Renal cortical epithelial cell (primary cell): ENCODE data around the gene ELN. TPM values are rescaled to one million over a fixed set of nuclear protein-coding genes. Genes with fewer than 3 reads are reported as not detected.

Experiments used
- DNase-seq: peaks from one replicate; pipeline ENCODE4 v3.0.0-alpha.2; 2011; ENCODE audit warnings: low read depth
- total RNA-seq: library from RNA; depleted of rRNA; stranded (reverse); fragments of >200 nt; gene quantifications from 2 replicates; pipeline ENCODE4 v1.2.3, GENCODE V29; 2014

The ELN gene
- total RNA-seq, 1 donor from 2014 or later = 0.15 TPM

DNA sequence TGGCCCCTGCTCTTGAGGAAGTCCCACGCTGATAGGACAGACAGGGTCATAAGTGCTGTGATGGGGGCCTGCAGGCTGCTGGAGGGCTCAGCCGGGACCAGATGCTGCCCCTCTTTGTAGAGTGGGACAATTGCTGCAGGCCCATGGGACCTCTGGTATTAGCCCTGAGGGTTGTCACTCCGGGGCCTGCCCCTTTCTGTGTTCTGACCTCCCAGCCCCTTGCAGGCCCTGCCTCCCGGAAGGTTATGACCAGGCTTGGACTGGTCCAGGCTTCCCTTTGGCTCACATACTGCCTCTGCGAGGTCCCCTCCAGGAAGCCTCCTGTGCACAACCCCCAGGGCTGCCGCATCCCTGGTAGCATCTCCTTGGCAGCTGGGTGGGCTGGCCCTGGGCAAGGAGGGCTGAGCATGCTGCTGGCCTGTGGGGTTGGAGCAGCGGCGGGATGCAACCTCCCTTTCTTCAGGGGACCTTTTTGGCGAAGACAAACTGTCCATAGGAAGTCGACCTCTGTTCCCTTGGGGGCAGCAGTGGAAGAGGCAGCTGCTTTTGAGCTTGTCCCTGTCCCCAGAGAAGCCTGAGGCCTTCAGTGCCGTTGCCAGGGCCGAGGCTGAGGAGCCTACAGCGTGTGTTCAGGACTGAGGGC is 64.5 kb downstream of the ELN start:
- no peak for DNase-seq

DNA sequence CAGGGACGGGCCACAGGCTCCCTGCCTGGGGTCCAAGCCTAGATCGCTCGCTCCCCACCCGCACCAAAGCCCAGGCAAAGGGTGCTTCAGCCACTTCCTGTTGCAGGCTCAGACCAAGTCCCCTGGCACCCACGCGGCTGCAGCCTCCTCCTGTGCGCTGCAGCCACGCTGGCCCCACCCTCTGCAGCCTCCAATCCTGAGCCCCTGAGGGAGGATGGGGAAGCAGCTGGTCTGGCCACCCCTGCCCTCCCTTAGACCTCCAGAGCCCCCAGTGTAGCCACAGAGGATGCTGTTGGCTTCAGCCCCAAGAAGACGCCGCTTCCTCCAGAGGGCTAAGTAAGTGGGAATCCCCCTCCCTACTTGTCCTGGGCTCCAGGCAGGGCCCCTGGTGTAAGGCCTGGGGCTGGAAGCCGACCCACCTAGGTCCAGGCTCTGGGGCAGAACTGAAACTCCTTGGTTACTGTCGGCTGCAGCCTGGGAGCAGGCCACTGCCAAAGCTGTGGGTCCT is 65.0 kb downstream of the ELN start:
- no peak for DNase-seq

DNA sequence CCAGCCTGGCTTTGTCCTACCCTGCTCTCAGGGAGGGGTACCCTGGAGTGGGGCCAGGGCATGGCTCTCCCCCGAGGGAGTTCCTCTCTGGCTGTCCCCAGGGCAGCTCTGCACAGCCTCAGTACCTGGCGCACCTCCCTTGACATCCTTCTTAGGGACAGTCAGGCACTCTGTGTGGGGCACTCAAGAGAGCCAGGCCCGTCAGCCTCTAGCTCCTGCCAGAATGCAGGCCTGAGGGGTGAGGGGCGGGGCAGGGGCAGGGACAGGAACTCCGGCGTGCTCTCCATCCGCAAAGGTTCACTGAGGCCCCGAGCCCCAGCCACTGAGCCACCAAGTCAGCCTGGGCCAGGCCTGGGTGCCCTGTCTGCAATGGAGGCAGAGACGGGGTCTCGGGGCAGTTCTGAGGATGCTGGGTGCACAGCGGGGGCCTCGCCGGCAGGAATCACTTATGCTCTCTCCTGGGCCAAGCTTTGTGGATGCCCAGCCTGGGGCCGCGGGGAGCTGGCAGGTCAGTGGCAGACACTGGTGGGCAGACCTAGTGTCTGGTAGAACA is 65.8 kb downstream of the ELN start:
- no peak for DNase-seq

DNA sequence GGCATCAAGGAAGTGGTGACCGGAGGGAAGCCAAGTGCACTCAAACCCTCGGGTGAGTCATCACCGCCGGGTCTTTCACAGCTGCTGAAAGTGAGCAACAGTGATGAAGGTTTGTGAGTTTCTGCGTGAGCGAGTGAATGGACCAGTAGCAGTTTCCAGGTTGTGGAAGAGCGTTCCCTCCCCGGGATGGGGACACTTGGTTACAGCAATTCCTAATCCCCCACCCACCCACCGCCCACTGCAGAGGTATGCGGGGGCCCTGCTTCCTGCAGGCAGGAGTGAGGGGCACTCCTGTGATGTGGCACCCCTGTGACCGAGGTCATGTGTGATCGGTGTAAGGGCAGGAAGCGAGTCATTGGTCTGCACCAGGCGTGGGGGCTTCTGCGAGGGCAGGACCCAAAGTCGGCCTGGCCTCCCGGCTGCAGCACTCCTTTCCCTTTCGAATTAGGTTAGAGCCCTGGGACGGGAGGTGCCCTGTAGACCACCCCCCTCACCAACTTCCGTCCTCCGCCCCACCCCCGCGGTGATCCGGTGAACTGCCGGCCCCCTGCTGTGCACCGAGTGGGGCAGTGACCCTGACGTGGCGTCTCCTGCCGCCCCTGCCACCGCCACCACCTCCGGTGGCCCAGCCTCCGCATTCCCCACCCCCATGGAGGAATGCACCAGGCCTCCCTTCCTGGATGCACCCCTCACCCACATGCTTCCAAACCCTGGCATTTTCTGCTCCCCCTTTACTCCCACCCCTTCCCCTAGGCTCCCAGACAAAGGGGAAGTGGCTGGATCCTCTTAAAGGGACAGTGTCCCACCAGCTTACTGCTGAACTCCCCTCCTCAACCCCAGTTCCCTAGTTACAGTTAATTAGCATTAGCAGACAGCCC is 66.5 kb downstream of the ELN start:
- DNase-seq = peak; percentile 89

DNA sequence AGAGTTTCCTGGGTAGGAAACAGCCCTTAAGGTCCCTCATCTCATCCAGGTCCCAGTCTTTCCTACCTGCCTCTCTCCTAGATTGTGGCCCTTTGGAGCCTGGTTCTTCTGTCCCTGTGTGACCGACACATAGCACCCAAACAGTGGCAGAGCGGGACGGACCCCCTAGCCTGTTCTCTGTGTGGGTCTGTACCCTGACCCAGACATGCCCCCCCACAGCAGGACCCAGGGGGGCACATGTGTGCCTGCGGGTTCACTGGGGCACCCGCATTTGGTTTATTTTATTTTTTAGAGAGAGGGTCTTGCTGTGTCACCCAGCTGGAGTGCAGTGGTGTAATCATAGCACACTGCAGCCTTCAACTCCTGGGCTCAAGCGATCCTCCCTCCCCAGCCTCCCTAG is 67.2 kb downstream of the ELN start:
- no peak for DNase-seq

DNA sequence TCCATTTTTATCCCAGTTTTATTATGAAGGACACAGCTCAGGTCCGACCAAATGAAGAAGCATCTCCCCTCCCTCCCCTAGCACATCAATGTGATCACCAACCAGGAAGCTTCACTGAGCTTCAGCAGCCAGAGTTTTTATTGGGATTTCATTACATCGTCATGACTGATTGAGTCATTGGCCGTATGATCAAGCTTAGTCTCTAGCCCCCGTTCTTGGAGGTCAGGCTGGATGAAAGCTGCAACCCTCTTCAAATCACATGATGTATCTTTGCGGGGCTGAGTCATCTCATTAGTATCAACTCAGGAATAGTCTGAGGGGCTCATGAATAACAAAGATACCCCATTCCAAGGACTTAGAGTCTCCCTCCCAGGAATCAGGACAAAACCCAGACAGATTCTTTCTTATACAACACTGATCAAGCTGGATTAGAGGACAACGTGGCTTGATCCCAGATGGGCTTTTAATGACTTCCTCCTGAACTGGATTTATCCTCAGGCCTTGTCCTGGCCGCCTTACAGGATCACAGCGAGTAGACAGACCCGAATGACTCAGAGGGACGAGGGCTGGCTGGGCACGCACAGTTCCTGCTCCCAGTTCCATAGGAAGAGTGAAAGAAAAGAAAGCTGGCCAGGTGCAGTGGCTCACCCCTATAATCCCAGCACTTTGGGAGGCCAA is 70.1 kb downstream of the ELN start:
- DNase-seq = peak; percentile 80

DNA sequence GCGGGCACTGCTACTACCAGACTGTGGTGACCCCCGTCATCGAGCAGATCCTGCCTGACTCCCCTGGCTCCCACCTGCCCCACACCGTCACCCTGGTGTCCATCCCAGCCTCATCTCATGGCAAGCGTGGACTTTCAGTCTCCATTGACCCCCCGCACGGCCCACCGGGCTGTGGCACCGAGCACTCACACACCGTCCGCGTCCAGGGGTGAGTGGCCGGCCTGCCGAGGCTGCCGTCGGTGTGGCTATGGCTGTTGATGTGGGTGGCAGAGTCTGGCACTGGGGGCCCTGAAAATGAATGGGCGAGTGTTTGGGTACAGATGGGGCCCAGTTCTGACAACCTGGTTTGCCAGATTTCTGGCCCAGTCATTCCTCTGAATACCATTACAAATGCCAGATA is 71.1 kb downstream of the ELN start:
- DNase-seq = no peak

DNA sequence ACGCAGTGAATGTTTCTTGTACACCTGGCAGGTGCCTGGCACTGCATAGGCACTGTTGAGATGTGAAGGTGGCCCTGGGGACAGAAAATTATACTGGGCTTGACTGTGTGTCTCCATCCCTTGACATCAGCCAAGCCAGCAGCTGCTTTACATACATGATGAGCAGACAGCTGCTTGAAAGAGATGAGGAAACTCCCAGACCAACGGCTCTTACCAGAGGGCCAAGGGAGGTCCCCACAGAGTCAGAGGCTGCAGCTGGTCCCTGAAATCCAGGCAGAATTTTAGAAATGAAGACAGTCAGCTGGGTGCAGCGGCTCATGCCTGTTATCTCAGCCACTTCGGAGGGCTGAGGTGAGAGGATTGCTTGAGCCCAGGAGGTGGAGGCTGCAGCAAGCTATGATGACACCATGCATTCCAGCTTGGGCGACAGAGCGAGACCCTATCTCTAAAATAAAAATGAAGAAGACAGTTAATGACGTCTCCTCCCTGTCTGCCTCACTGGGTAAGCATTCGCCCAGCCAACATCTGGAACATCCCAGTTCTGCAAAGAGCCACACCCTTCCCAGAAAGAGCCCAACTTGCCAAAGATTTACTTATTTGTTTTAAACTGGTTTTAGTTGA is 73.2 kb downstream of the ELN start:
- no peak for DNase-seq

DNA sequence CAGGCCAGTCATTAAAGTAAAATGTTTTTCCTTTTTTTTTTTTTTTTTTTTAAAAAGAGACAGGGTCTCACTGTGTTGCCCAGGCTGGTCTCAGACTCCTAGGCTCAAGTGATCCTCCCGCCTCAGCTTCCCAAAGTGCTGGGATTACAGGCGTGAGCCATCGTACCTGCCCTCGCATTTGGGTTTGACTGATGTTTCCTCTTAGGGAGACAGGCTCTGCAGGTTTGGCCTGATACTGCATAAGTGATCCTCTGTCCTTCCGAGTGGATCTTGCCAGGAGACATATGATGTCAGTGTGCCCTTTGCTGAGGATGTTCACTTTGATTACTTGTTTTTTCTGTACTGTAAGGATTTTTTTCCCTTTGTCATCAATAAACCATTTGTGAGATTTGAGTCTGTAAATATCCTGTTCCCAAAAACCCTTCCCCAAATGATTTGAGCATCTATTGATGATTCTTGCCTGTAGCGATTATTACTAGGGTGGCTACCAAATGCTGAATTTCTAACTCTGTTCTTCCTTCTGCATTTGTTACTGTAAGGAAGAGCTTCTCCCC is 75.3 kb downstream of the ELN start:
- no peak for DNase-seq

DNA sequence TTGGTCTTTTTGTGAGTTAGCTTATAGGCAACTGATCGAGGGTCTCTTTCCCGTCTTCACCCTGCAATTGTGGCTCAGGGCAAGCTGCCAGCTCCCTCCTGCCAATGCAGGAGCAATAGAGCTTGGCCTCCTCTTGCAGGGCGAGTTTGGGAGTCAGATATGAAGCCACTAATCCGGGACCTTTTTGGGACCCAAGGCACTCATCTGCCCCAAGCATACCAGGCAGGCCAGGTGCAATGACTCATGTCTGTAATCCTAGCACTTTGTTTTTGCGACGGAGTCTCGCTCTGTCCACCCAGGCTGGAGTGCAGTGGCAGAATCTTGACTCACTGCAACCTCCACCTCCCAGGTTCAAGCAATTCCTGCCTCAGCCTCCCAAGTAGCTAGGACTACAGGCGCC is 76.7 kb downstream of the ELN start:
- peak; percentile 74 for DNase-seq

DNA sequence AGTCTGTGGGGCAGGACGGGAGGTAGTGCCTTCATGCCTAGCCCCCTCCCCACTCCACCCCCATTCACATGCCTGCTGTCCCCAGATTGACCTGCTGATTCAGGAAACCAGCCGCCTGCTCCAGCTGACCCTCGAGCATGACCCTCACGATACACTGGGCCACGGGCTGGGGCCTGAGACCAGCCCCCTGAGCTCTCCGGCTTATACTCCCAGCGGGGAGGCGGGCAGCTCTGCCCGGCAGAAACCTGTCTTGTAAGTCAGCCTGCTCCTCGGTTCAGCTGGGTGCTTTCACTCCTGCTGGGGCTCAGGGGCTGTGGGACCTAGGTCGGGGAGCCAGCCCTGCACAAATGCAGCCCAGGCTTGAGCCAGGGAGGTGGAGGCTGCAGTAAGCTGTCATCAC is 78.0 kb downstream of the ELN start:
- no peak for DNase-seq

DNA sequence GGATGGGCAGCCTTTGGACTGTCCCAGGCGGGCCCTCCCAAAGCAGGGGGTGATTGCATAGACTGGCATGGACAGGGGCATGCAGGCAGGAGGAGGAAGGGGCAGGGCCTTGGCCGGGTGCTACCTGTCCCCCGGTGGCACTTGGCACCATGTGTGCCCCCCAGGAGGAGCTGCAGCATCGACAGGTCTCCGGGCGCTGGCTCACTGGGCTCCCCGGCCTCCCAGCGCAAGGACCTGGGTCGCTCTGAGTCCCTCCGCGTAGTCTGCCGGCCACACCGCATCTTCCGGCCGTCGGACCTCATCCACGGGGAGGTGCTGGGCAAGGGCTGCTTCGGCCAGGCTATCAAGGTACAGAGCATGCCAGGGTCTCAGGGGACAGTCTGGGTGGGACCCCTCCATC is 78.9 kb downstream of the ELN start:
- no peak for DNase-seq

DNA sequence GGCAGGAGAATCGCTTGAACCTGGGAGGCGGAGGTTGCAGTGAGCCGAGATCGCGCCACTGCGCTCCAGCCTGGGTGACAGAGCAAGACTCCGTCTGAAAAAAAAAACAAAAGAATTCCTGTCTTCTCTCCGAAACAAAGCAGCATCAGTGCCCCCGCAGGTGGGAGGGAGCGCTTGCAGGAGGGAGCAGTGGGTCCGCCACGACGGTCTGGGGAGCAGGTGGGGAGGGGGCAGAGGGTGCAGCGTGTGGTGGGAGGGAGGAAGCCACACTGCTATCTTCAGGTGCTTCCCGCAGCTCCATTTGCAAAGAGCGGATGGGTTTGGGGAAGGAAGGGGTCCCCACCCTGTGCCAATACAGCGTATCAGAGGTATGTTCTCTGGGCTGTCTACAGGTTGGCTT is 87.4 kb downstream of the ELN start:
- DNase-seq = no peak

DNA sequence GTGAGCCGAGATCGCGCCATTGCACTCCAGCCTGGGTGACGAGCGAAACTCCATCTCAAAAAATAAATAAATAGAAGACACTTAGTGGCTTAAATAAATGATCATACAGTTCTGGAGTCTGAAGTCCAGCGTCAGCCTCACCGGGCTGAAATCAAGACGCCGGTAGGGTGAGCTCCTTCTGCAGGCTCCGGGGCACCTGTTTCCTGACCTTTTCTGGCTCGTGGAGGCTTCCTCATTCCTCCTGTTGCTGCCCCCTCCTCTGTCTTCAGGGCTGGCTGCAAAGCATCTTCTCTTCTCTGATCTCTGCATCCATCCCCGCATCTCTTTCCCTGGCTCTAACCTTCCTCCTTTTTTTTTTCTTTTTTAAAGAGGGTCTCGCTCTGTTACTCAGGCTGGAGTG is 88.4 kb downstream of the ELN start:
- no peak for DNase-seq

Other genes starting within 250 kb of the ELN start
- gene CLDN4, start 197.2 kb upstream of the ELN start, total RNA-seq = 186 and 689 TPM in 2 replicates
- gene METTL27, start 185.7 kb upstream of the ELN start, total RNA-seq = 1.4 and 12.0 TPM in 2 replicates
- not detected in 2 replicates for gene TMEM270, start 167.0 kb upstream of the ELN start, total RNA-seq
- gene LIMK1, start 55.6 kb downstream of the ELN start, total RNA-seq = 40.8 and 69.2 TPM in 2 replicates
- 332 and 407 TPM in 2 replicates for gene EIF4H, start 146.2 kb downstream of the ELN start, total RNA-seq
- gene LAT2, start 181.8 kb downstream of the ELN start, total RNA-seq = 0.35 and 1.0 TPM in 2 replicates
- 8.8 and 24.7 TPM in 2 replicates for gene RFC2, start 226.2 kb downstream of the ELN start, total RNA-seq